OCI-LY3 (cell line): ENCODE measurements around the gene CRACR2B.

Source experiments
- EZH2phosphoT487 ChIP-seq: fragments of 200-600 bp; shearing (Covaris generic); IDR thresholded peaks from 2 replicates; pipeline ENCODE4 v1.6.1; 2018; ENCODE audit warnings: antibody characterized with exemption, mixed run types, low read depth
- TF ChIP-seq, protein P1 (sequence below): fragments of 200-600, 300-600 bp; sonication (generic); IDR thresholded peaks from 2 replicates; pipeline ENCODE4 v1.5.1; 2014; ENCODE audit warnings: antibody characterized with exemption, low read length, low read depth

DNA sequence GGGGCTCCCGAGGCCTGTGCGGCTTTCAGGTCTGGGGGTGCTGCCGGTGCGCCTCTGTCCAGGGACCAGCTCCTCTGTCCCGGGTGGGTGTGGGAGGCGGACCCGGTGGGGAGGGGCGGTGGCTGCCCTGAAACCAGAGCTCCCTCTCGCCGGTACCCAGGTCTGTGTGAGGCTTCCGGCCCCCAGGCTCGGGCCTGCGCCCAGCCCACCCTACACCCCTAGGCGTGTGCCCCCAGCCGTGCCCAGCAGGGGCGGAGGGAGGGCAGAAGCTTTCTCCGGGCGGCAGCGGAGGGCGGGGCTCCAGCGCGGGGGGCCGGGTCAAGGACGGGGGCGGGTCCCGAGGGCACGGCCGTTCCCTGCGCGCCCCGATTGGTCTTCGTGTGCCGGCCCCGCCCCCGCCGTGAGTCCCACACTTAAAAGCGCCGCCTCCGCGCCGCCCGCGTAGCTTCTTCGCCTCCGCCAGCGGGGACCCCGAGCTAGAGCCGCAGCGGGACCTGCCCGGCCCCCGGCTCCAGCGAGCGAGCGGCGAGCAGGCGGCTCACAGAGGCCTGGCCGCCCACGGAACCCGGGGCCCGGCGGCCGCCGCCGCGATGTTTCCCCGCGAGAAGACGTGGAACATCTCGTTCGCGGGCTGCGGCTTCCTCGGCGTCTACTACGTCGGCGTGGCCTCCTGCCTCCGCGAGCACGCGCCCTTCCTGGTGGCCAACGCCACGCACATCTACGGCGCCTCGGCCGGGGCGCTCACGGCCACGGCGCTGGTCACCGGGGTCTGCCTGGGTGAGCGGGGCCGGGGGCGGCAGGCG is 8.4 kb upstream of the CRACR2B start:
- TF ChIP-seq, protein P1, sequence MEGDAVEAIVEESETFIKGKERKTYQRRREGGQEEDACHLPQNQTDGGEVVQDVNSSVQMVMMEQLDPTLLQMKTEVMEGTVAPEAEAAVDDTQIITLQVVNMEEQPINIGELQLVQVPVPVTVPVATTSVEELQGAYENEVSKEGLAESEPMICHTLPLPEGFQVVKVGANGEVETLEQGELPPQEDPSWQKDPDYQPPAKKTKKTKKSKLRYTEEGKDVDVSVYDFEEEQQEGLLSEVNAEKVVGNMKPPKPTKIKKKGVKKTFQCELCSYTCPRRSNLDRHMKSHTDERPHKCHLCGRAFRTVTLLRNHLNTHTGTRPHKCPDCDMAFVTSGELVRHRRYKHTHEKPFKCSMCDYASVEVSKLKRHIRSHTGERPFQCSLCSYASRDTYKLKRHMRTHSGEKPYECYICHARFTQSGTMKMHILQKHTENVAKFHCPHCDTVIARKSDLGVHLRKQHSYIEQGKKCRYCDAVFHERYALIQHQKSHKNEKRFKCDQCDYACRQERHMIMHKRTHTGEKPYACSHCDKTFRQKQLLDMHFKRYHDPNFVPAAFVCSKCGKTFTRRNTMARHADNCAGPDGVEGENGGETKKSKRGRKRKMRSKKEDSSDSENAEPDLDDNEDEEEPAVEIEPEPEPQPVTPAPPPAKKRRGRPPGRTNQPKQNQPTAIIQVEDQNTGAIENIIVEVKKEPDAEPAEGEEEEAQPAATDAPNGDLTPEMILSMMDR, result no peak
- TF ChIP-seq EZH2phosphoT487, result no peak
